LNCAP (cell line): ENCODE results near the gene PRKCH.

ENCODE experiments used
- CTCF ChIP-seq: fragments of 450-650 bp; IDR thresholded peaks from 2 replicates; pipeline ENCODE4 v1.5.1; 2017; ENCODE audit warnings: mild to moderate bottlenecking

Gene PRKCH

GRCh38 chr14:61396694-61397093 lies 75.3 kb downstream of the PRKCH start:
- no peak for TF ChIP-seq CTCF

- no peak for TF ChIP-seq CTCF
Observed at GRCh38 chr14:61397615-61398014, 76.2 kb downstream of the PRKCH start.

GRCh38 chr14:61398221-61398620 lies 76.8 kb downstream of the PRKCH start:
- TF ChIP-seq CTCF, result no peak

GRCh38 chr14:61399365-61399764 lies 78.0 kb downstream of the PRKCH start:
- no peak for TF ChIP-seq CTCF

GRCh38 chr14:61401461-61401860 lies 80.1 kb downstream of the PRKCH start:
- TF ChIP-seq CTCF, result no peak

GRCh38 chr14:61403411-61403810 lies 82.0 kb downstream of the PRKCH start:
- TF ChIP-seq CTCF, result no peak

- no peak for TF ChIP-seq CTCF
Observed at GRCh38 chr14:61404637-61405036, 83.3 kb downstream of the PRKCH start.

- no peak for TF ChIP-seq CTCF
Observed at GRCh38 chr14:61406198-61406597, 84.8 kb downstream of the PRKCH start.
